GM12891 (cell line): ENCODE data around the gene AMBRA1.

Experiments
- PAX5 ChIP-seq: IDR thresholded peaks from 2 replicates; pipeline ENCODE4 v1.6.1; 2011; ENCODE audit warnings: low read length, moderate library complexity, mild to moderate bottlenecking; ENCODE audit not compliant: insufficient read depth, severe bottlenecking
- POLR2A ChIP-seq: IDR thresholded peaks from 2 replicates; pipeline ENCODE4 v1.6.1; 2011; ENCODE audit warnings: low read depth, low read length, control low read depth
- POLR2AphosphoS5 ChIP-seq: IDR thresholded peaks from 2 replicates; pipeline ENCODE4 v1.6.1; 2011; ENCODE audit warnings: low read depth, low read length, control low read depth
- TAF1 ChIP-seq: IDR thresholded peaks from 2 replicates; pipeline ENCODE4 v1.6.1; 2011; ENCODE audit warnings: low read depth, low read length, control low read depth

DNA sequence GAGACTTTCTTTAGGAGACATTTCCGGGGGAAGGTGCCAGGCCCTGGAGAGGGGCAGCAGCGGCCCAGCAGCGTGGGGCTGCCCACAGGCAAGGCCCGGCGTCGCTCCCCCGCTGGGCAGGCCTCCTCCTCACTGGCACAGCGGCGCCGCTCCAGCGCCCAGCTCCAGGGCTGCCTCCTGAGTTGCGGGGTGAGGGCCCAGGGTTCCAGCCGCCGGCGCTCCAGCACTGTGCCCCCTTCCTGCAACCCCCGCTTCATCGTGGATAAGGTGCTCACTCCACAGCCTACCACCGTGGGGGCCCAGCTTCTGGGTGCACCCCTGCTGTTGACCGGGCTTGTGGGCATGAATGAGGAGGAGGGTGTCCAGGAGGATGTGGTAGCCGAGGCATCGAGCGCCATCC is 227.6 kb downstream of the AMBRA1 start:
- TF ChIP-seq POLR2AphosphoS5 (no peak), POLR2A (no peak), TAF1 (no peak), PAX5 (no peak)
